Uterus (tissue), 4 donors: ENCODE data around the gene THSD7B. TPM values are rescaled to one million over a fixed set of nuclear protein-coding genes. Genes with fewer than 3 reads are reported as not detected.

Source experiments
- DNase-seq, 2 donors: peaks; one replicate each; pipeline ENCODE4 v3.0.0-alpha.2; 2019 to 2020
- H3K27ac ChIP-seq, 2 donors: fragments of 200-600 bp; sonication (generic); 1 replicate in 1 of 2; 2 replicates in 1 of 2; pipeline ENCODE4 v1.5.1; 2016 to 2018
- H3K27me3 ChIP-seq, 2 donors: fragments of 200-600 bp; sonication (generic); one replicate each; pipeline ENCODE4 v1.5.1; 2018 to 2019; ENCODE audit warnings: control low read depth in 1 of 2
- H3K36me3 ChIP-seq, 2 donors: fragments of 200-600 bp; sonication (generic); one replicate each; pipeline ENCODE4 v1.5.1; 2019; ENCODE audit warnings: control low read depth in 1 of 2
- H3K4me1 ChIP-seq, 2 donors: fragments of 200-600 bp; sonication (generic); one replicate each; pipeline ENCODE4 v1.5.1; 2018 to 2019; ENCODE audit warnings: control low read depth in 1 of 2
- H3K4me3 ChIP-seq, 2 donors: fragments of 200-600 bp; sonication (generic); 1 replicate in 1 of 2; 2 replicates in 1 of 2; pipeline ENCODE4 v1.5.1; 2018 to 2019; ENCODE audit warnings: mild to moderate bottlenecking in 1 of 2
- H3K9me3 ChIP-seq, 2 donors: fragments of 200-600 bp; sonication (generic); one replicate each; pipeline ENCODE4 v1.5.1; 2019; ENCODE audit warnings: control low read depth in 1 of 2
- POLR2A ChIP-seq, 2 donors: fragments of 450-650 bp; IDR thresholded peaks; one replicate each; pipeline ENCODE4 v1.6.1; 2016; ENCODE audit warnings: antibody characterized with exemption in 2 of 2, mild to moderate bottlenecking in 1 of 2, moderate library complexity in 1 of 2
- intact Hi-C: fragments of 100-400 bp; cut with DNase I; formaldehyde crosslinking; loops from one replicate; pipeline ENCODE4 v1.15.1; 2023; ENCODE audit warnings: low total_unique reads
- total RNA-seq, 4 donors: library from RNA; depleted of rRNA in 3 of 4; stranded (reverse); fragments of >200 nt in 3 of 4; gene quantifications; one replicate each; pipeline versions ENCODE4 v1.1.0 to v1.2.4, GENCODE V29; 2014 to 2023
- TF ChIP-seq, protein P1 (sequence below), 4 experiments: fragments of 200-600 bp in 2 of 4; fragments of 450-650 bp in 2 of 4; sonication (generic) in 2 of 4; IDR thresholded peaks; one replicate each; pipeline ENCODE4 v1.5.1; 2016 to 2019; ENCODE audit warnings: antibody characterized with exemption in 4 of 4, mild to moderate bottlenecking in 2 of 4, moderate library complexity in 1 of 4
- donor health status: DM: yes; HTN: yes; CAD: no.

Gene THSD7B
- total RNA-seq, 4 donors from 2014 or later, result 0.26 to 9.6 (median 0.67) TPM; not detected in 1

DNA sequence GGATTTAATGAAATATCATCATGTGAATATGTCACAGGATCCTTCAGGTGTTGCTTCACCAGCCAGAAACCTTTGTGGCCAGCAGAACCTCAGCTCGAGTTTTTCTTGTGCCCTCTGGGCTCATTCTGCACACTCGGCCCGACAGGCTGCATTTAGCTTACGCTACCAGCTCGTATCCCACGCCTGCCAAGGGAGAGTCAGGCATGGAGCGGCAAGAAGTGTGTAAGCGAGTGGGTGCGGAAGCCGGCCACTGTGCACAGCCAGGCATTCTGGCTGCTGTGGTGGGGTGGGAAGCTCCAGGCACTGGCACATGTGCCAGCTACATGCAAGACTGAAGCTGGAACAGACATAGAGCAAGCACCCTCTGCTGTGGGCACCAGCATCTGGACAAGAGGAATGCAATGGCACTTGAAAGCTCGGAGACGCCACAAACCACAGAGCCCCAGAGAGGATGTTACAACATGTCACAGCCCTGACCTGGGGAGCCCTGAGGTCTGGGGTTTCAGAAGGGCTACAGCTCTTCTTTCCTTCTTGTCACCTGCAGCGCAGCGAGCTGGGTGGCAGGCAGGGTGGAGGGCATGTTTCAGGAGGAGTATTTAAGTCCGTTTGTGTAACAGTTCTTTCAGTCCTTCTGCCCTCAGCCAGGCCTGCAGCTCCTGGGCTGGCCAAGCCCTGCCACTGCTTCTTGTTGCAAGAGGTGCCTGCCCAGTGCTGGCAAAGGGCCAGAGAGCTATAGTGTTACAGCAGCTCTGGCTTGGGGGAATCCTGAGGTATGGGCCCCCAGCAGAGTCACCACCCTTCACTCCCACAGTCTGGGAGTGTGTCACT lies 941.7 kb downstream of the THSD7B start:
- DNase-seq, result no peak
- Histone ChIP-seq H3K9me3 (peaks cover 0 to 1% of the 10 kb centered on the region in 2 donors), H3K4me3 (no peak overlapping the region), H3K27me3 (no peaks in the 10 kb centered on the region), H3K36me3 (no peaks in the 10 kb centered on the region), H3K4me1 (no peaks in the 10 kb centered on the region), H3K27ac (no peak overlapping the region)
- intact Hi-C loops, result no loop called here
- TF ChIP-seq, protein P1, sequence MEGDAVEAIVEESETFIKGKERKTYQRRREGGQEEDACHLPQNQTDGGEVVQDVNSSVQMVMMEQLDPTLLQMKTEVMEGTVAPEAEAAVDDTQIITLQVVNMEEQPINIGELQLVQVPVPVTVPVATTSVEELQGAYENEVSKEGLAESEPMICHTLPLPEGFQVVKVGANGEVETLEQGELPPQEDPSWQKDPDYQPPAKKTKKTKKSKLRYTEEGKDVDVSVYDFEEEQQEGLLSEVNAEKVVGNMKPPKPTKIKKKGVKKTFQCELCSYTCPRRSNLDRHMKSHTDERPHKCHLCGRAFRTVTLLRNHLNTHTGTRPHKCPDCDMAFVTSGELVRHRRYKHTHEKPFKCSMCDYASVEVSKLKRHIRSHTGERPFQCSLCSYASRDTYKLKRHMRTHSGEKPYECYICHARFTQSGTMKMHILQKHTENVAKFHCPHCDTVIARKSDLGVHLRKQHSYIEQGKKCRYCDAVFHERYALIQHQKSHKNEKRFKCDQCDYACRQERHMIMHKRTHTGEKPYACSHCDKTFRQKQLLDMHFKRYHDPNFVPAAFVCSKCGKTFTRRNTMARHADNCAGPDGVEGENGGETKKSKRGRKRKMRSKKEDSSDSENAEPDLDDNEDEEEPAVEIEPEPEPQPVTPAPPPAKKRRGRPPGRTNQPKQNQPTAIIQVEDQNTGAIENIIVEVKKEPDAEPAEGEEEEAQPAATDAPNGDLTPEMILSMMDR (IDR thresholded peaks at IDR 0.05), result no peak
- no peak for TF ChIP-seq POLR2A (IDR thresholded peaks at IDR 0.05)

DNA sequence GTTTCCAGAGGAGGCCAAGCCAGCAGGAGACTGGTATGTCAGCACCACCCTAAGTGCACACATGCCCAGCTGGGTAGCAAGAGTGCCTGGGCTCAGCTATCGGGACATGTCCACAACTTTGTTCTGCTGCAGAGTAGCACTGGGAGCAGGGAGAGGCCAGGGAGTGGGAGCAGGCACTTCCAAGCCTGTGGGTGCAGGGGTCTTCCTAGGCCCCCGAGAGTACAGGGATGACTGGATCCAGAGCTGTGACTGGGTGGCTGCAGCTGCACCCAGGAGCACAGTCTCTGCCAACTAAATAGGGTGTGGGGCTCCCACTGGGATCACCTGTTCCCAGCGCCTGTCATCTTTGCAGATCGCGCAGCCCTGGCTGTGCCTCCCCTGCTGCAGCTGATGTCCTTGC lies 943.0 kb downstream of the THSD7B start:
- Histone ChIP-seq H3K9me3 (no peaks in the 10 kb centered on the region), H3K4me3 (no peak overlapping the region), H3K4me1 (no peaks in the 10 kb centered on the region), H3K27ac (no peak overlapping the region), H3K27me3 (no peaks in the 10 kb centered on the region), H3K36me3 (no peaks in the 10 kb centered on the region)
- no peak for DNase-seq
- TF ChIP-seq, protein P1 (IDR thresholded peaks at IDR 0.05), result no peak
- TF ChIP-seq POLR2A (IDR thresholded peaks at IDR 0.05), result no peak
- intact Hi-C loops, result no loop called here

DNA sequence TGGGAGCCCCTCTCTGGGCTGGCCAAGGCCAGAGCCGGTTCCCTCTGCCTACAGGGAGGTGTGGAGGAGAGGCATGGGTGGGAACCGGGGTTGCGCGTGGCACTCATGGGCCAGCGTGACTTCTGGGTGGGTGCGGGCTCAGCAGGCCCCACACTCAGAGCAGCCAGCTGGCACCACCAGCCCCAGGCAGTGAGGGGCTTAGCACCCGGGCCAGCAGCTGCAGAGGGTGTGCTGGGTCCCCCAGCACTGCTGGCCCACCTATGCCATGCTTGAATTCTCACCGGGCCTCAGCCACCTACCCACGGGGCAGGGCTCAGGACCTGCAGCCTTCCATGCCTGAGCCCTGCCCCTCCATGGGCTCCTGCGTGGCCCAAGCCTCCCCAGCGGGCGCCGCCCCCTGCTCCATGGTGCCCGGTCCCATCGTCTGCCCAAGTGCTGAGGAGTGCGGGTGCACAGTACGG lies 950.4 kb downstream of the THSD7B start:
- H3K4me3 ChIP-seq, result no peak overlapping the region
- DNase-seq, result no peak
- H3K36me3 ChIP-seq, result no peaks in the 10 kb centered on the region
- no peaks in the 10 kb centered on the region for H3K4me1 ChIP-seq
- no peak overlapping the region for H3K27ac ChIP-seq
- H3K27me3 ChIP-seq, result no peaks in the 10 kb centered on the region
- intact Hi-C loops, result no loop called here
- H3K9me3 ChIP-seq, result no peaks in the 10 kb centered on the region
- TF ChIP-seq, protein P1 (IDR thresholded peaks at IDR 0.05), result no peak
- TF ChIP-seq POLR2A (IDR thresholded peaks at IDR 0.05), result no peak

DNA sequence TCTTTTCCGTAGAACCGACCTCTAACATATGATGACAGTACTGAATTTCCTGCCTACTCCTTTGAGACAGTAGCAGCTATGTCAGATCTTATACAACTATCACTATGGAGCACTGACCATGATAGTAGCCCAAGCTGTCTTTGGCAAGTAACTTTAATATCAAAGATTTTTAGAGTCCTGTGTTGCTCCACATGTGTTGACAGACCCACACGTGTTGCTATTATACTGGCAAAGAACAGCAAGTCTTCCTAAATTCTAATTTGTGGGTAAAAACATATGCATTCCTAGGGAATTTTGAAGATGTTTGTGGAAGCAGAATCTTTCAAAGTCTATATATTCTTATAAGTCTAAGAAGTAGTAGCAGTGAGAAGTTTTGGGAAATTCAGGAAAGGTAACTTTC lies 953.4 kb downstream of the THSD7B start:
- DNase-seq, result no peak
- H3K36me3 ChIP-seq, result no peaks in the 10 kb centered on the region
- no peak overlapping the region for H3K27ac ChIP-seq
- TF ChIP-seq, protein P1 (IDR thresholded peaks at IDR 0.05), result no peak
- TF ChIP-seq POLR2A (IDR thresholded peaks at IDR 0.05), result no peak
- no peak overlapping the region for H3K4me3 ChIP-seq
- no peaks in the 10 kb centered on the region for H3K27me3 ChIP-seq
- H3K9me3 ChIP-seq, result no peaks in the 10 kb centered on the region
- intact Hi-C loops, result no loop called here
- no peaks in the 10 kb centered on the region for H3K4me1 ChIP-seq

DNA sequence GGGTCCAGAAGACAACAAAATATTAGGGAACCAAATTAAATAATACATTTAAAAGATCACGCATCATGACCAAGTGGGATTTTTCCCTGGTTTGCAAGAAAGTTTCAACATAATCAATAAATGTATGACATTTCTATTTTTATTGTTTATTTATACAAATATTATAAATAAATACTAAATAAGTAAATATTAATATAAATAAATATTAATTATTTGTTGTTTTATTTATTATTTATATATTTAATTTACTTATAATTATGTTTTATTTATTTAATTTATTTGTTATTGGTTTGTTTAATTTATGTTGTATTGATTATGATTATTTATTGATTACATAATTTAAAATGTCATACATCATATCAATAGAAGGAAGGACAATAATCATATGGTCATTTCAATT lies 956.4 kb downstream of the THSD7B start:
- intact Hi-C loops, result no loop called here

More for the DNA sequence above, 956.4 kb downstream of the THSD7B start:
- H3K9me3 ChIP-seq, result no peaks in the 10 kb centered on the region
- TF ChIP-seq, protein P1 (IDR thresholded peaks at IDR 0.05), result no peak
- TF ChIP-seq POLR2A (IDR thresholded peaks at IDR 0.05), result no peak
- H3K36me3 ChIP-seq, result no peaks in the 10 kb centered on the region
- H3K4me1 ChIP-seq, result no peaks in the 10 kb centered on the region
- H3K4me3 ChIP-seq, result no peak overlapping the region
- no peaks in the 10 kb centered on the region for H3K27me3 ChIP-seq
- no peak for DNase-seq
- H3K27ac ChIP-seq, result no peak overlapping the region
